ENCODE results near the gene DYNLL1. TPM values are rescaled to one million over a fixed set of nuclear protein-coding genes. Genes with fewer than 3 reads are reported as not detected.

DYNLL1 gene
- total and polyA plus RNA-seq, 9 donors, result 228 to 403 (median 358) TPM

GRCh38 chr12:120457133-120457532 lies 38.8 kb upstream of the DYNLL1 start:
- Histone ChIP-seq H3K27ac (ENCODE audit: low read length) (no peak overlapping the region), H3K27me3 (ENCODE audit: control insufficient read depth, insufficient read depth, low read length) (no peaks in the 10 kb centered on the region), H3K4me3 (ENCODE audit: low read length) (no peak overlapping the region), H3K36me3 (ENCODE audit: control insufficient read depth, insufficient read depth, low read length) (peaks cover 59% of the 10 kb centered on the region), H3K4me1 (ENCODE audit: control insufficient read depth, insufficient read depth, low read length) (no peaks in the 10 kb centered on the region), H3K9me3 (replicated peaks; ENCODE audit: control insufficient read depth, low read depth, low read length) (no peaks in the 10 kb centered on the region)
- DNase-seq, result no peak
- WGBS (ENCODE audit: insufficient coverage), result 63% methylated on average over 4 of the region's 6 CpGs

- Histone ChIP-seq H3K27me3 (ENCODE audit: control insufficient read depth, insufficient read depth, low read length) (no peaks in the 10 kb centered on the region), H3K27ac (ENCODE audit: low read length) (no peak overlapping the region), H3K4me1 (ENCODE audit: control insufficient read depth, insufficient read depth, low read length) (no peaks in the 10 kb centered on the region), H3K36me3 (ENCODE audit: control insufficient read depth, insufficient read depth, low read length) (peaks cover 78% of the 10 kb centered on the region), H3K4me3 (ENCODE audit: low read length) (no peak overlapping the region), H3K9me3 (replicated peaks; ENCODE audit: control insufficient read depth, low read depth, low read length) (no peaks in the 10 kb centered on the region)
- no peak for DNase-seq
- 91% methylated on average over 2 of the region's 3 CpGs for WGBS (ENCODE audit: insufficient coverage)
Observed at GRCh38 chr12:120460157-120460556, 35.8 kb upstream of the DYNLL1 start.

GRCh38 chr12:120462099-120462640 lies 33.7 kb upstream of the DYNLL1 start:
- 13% methylated on average over 1 of the region's 3 CpGs for WGBS (ENCODE audit: insufficient coverage)
- H3K36me3 ChIP-seq (ENCODE audit: control insufficient read depth, insufficient read depth, low read length), result peaks cover 80% of the 10 kb centered on the region
- no peaks in the 10 kb centered on the region for H3K27me3 ChIP-seq (ENCODE audit: control insufficient read depth, insufficient read depth, low read length)
- H3K4me1 ChIP-seq (ENCODE audit: control insufficient read depth, insufficient read depth, low read length), result peaks cover 3% of the 10 kb centered on the region
- H3K27ac ChIP-seq (ENCODE audit: low read length), result no peak overlapping the region
- H3K4me3 ChIP-seq (ENCODE audit: low read length), result no peak overlapping the region
- no peak for DNase-seq
- H3K9me3 ChIP-seq (replicated peaks; ENCODE audit: control insufficient read depth, low read depth, low read length), result no peaks in the 10 kb centered on the region

GRCh38 chr12:120463712-120464111 lies 32.2 kb upstream of the DYNLL1 start:
- H3K4me3 ChIP-seq (ENCODE audit: low read length), result no peak overlapping the region
- no peaks in the 10 kb centered on the region for H3K27me3 ChIP-seq (ENCODE audit: control insufficient read depth, insufficient read depth, low read length)
- peaks cover 67% of the 10 kb centered on the region for H3K36me3 ChIP-seq (ENCODE audit: control insufficient read depth, insufficient read depth, low read length)
- no peaks in the 10 kb centered on the region for H3K9me3 ChIP-seq (replicated peaks; ENCODE audit: control insufficient read depth, low read depth, low read length)
- no peak overlapping the region for H3K27ac ChIP-seq (ENCODE audit: low read length)
- no peak for DNase-seq
- peaks cover 13% of the 10 kb centered on the region for H3K4me1 ChIP-seq (ENCODE audit: control insufficient read depth, insufficient read depth, low read length)
- WGBS (ENCODE audit: insufficient coverage), result 88% methylated on average over 4 of the region's 5 CpGs

- Histone ChIP-seq H3K27me3 (ENCODE audit: control insufficient read depth, insufficient read depth, low read length) (no peaks in the 10 kb centered on the region), H3K4me1 (ENCODE audit: control insufficient read depth, insufficient read depth, low read length) (peaks cover 19% of the 10 kb centered on the region), H3K9me3 (replicated peaks; ENCODE audit: control insufficient read depth, low read depth, low read length) (no peaks in the 10 kb centered on the region), H3K36me3 (ENCODE audit: control insufficient read depth, insufficient read depth, low read length) (peaks cover 51% of the 10 kb centered on the region), H3K27ac (ENCODE audit: low read length) (no peak overlapping the region), H3K4me3 (ENCODE audit: low read length) (no peak overlapping the region)
- DNase-seq, result no peak
- WGBS (ENCODE audit: insufficient coverage), result no CpG with 5 or more reads among the region's 5 CpGs
Observed at GRCh38 chr12:120465756-120466155, 30.2 kb upstream of the DYNLL1 start.

- DNase-seq, result peak; percentile 33
- Histone ChIP-seq H3K4me1 (ENCODE audit: control insufficient read depth, insufficient read depth, low read length) (peaks cover 19% of the 10 kb centered on the region), H3K27ac (ENCODE audit: low read length) (no peak overlapping the region), H3K36me3 (ENCODE audit: control insufficient read depth, insufficient read depth, low read length) (peaks cover 43% of the 10 kb centered on the region), H3K27me3 (ENCODE audit: control insufficient read depth, insufficient read depth, low read length) (no peaks in the 10 kb centered on the region), H3K9me3 (replicated peaks; ENCODE audit: control insufficient read depth, low read depth, low read length) (no peaks in the 10 kb centered on the region), H3K4me3 (ENCODE audit: low read length) (no peak overlapping the region)
- 79% methylated on average over 2 of the region's 8 CpGs for WGBS (ENCODE audit: insufficient coverage)
Observed at GRCh38 chr12:120466560-120467315, 29.2 kb upstream of the DYNLL1 start.

GRCh38 chr12:120467439-120467838 lies 28.5 kb upstream of the DYNLL1 start:
- H3K36me3 ChIP-seq (ENCODE audit: control insufficient read depth, insufficient read depth, low read length), result peaks cover 41% of the 10 kb centered on the region
- DNase-seq, result no peak
- 81% methylated on average over 4 of the region's 6 CpGs for WGBS (ENCODE audit: insufficient coverage)
- no peak overlapping the region for H3K4me3 ChIP-seq (ENCODE audit: low read length)
- H3K4me1 ChIP-seq (ENCODE audit: control insufficient read depth, insufficient read depth, low read length), result peaks cover 19% of the 10 kb centered on the region
- no peak overlapping the region for H3K27ac ChIP-seq (ENCODE audit: low read length)
- H3K27me3 ChIP-seq (ENCODE audit: control insufficient read depth, insufficient read depth, low read length), result no peaks in the 10 kb centered on the region
- H3K9me3 ChIP-seq (replicated peaks; ENCODE audit: control insufficient read depth, low read depth, low read length), result no peaks in the 10 kb centered on the region

GRCh38 chr12:120468325-120468820 lies 27.5 kb upstream of the DYNLL1 start:
- Histone ChIP-seq H3K27me3 (ENCODE audit: control insufficient read depth, insufficient read depth, low read length) (no peaks in the 10 kb centered on the region), H3K9me3 (replicated peaks; ENCODE audit: control insufficient read depth, low read depth, low read length) (no peaks in the 10 kb centered on the region), H3K36me3 (ENCODE audit: control insufficient read depth, insufficient read depth, low read length) (peaks cover 32% of the 10 kb centered on the region), H3K27ac (ENCODE audit: low read length) (peak overlapping the region; percentile 95), H3K4me3 (ENCODE audit: low read length) (peak overlapping the region; percentile 80), H3K4me1 (ENCODE audit: control insufficient read depth, insufficient read depth, low read length) (peaks cover 19% of the 10 kb centered on the region)
- DNase-seq, result peak; percentile 62
- 0% methylated on average over 11 of the region's 23 CpGs for WGBS (ENCODE audit: insufficient coverage)

- Histone ChIP-seq H3K4me3 (ENCODE audit: low read length) (peak overlapping the region; percentile 80), H3K27ac (ENCODE audit: low read length) (peak overlapping the region; percentile 95), H3K4me1 (ENCODE audit: control insufficient read depth, insufficient read depth, low read length) (peaks cover 19% of the 10 kb centered on the region), H3K36me3 (ENCODE audit: control insufficient read depth, insufficient read depth, low read length) (peaks cover 26% of the 10 kb centered on the region), H3K9me3 (replicated peaks; ENCODE audit: control insufficient read depth, low read depth, low read length) (no peaks in the 10 kb centered on the region), H3K27me3 (ENCODE audit: control insufficient read depth, insufficient read depth, low read length) (no peaks in the 10 kb centered on the region)
- peak; percentile 76 for DNase-seq
- WGBS (ENCODE audit: insufficient coverage), result under 1% methylated on average over 43 of the region's 57 CpGs
Observed at GRCh38 chr12:120468821-120469449, 27.0 kb upstream of the DYNLL1 start.

GRCh38 chr12:120469450-120470149 lies 26.3 kb upstream of the DYNLL1 start, which contains the start of gene SRSF9:
Gene SRSF9 (minus strand): TSS chr12:120469748. CDS start chr12:120469609, 139 bp downstream.
- peaks cover 19% of the 10 kb centered on the region for H3K36me3 ChIP-seq (ENCODE audit: control insufficient read depth, insufficient read depth, low read length)
- no peaks in the 10 kb centered on the region for H3K9me3 ChIP-seq (replicated peaks; ENCODE audit: control insufficient read depth, low read depth, low read length)
- no peaks in the 10 kb centered on the region for H3K27me3 ChIP-seq (ENCODE audit: control insufficient read depth, insufficient read depth, low read length)
- under 1% methylated on average over 88 of the region's 88 CpGs for WGBS (ENCODE audit: insufficient coverage)
- peak within 1 kb of the TSS; percentile 80 for H3K4me3 ChIP-seq (ENCODE audit: low read length)
- peak within 1 kb of the TSS; percentile 95 for H3K27ac ChIP-seq (ENCODE audit: low read length)
- H3K4me1 ChIP-seq (ENCODE audit: control insufficient read depth, insufficient read depth, low read length), result peaks cover 19% of the 10 kb centered on the region
- DNase-seq, result peak; percentile 99

Data from muscle of leg (tissue), 11 donors.